Activated CD8-positive, alpha-beta memory T cell treated with anti-CD3 and anti-CD28 coated beads, Interleukin-2, amount 50 U/mL, for 48 hours (primary cell): ENCODE data around the gene RNU11.
"Not testable (repeated sequence)": the region's sequence is repeated elsewhere in the genome, so short reads cannot be mapped to it uniquely, and the experiment has no call there.

ENCODE experiments used
- DNase-seq: peaks from one replicate; pipeline ENCODE4 v3.0.0-alpha.2; 2020

The RNU11 gene

GRCh38 chr1:28648474-28649198, at the start of gene RNU11:
RNU11 (plus strand) TSS chr1:28648600.
- peak; percentile 93 for DNase-seq

- no peak for DNase-seq
Observed at GRCh38 chr1:28601696-28602095, 46.7 kb upstream of the RNU11 start.

- no peak for DNase-seq
Observed at GRCh38 chr1:28602536-28603439, 45.6 kb upstream of the RNU11 start.

GRCh38 chr1:28604411-28604810, 44.0 kb upstream of the RNU11 start:
- DNase-seq: no peak

GRCh38 chr1:28604962-28605361, 43.4 kb upstream of the RNU11 start:
- DNase-seq: no peak

GRCh38 chr1:28606771-28607170, 41.6 kb upstream of the RNU11 start:
- no peak for DNase-seq

- DNase-seq: no peak
Observed at GRCh38 chr1:28613175-28613574, 35.2 kb upstream of the RNU11 start.

GRCh38 chr1:28631713-28632112, 16.7 kb upstream of the RNU11 start:
- no peak for DNase-seq

- no peak for DNase-seq
Observed at GRCh38 chr1:28632560-28632959, 15.8 kb upstream of the RNU11 start.

GRCh38 chr1:28640766-28641165, 7.6 kb upstream of the RNU11 start:
- DNase-seq: no peak

- peak; percentile 68 for DNase-seq
Observed at GRCh38 chr1:28642056-28642846, 6.1 kb upstream of the RNU11 start.

GRCh38 chr1:28642847-28643635, 5.4 kb upstream of the RNU11 start, which contains the start of gene TAF12:
TAF12 (minus strand) TSS chr1:28643067; CDS start chr1:28622081, 20,986 bp downstream.
- DNase-seq: peak; percentile 95

GRCh38 chr1:28644494-28644893, 3.9 kb upstream of the RNU11 start:
- no peak for DNase-seq

GRCh38 chr1:28645406-28645805, 3.0 kb upstream of the RNU11 start:
- DNase-seq: not testable (repeated sequence)

GRCh38 chr1:28646040-28646439, 2.4 kb upstream of the RNU11 start:
- DNase-seq: no peak

GRCh38 chr1:28648008-28648473, 359 bp upstream of the RNU11 start:
- peak; percentile 88 for DNase-seq

- not testable (repeated sequence) for DNase-seq
Observed at GRCh38 chr1:28653063-28653462, 4.7 kb downstream of the RNU11 start.

- DNase-seq: not testable (repeated sequence)
Observed at GRCh38 chr1:28653870-28654269, 5.5 kb downstream of the RNU11 start.

- not testable (repeated sequence) for DNase-seq
Observed at GRCh38 chr1:28655448-28656311, 7.3 kb downstream of the RNU11 start.

- DNase-seq: no peak
Observed at GRCh38 chr1:28656335-28656734, 7.9 kb downstream of the RNU11 start.

- no peak for DNase-seq
Observed at GRCh38 chr1:28663871-28664470, 15.6 kb downstream of the RNU11 start.
